H9 (cell line): ENCODE measurements around the gene BTLA. TPM values are rescaled to one million over a fixed set of nuclear protein-coding genes. Genes with fewer than 3 reads are reported as not detected.

Source experiments
- DNase-seq: peaks from one replicate; pipeline ENCODE4 v3.0.0-alpha.2; 2017
- H2AFZ ChIP-seq: one replicate; pipeline ENCODE4 v1.6.1; 2013; ENCODE audit warnings: mild to moderate bottlenecking, low read length, control low read depth, moderate library complexity
- H2AK5ac ChIP-seq: 2 replicates; pipeline ENCODE4 v1.6.1; 2013; ENCODE audit warnings: low read length, control low read depth, mixed read lengths; ENCODE audit not compliant: insufficient read length
- H2BK120ac ChIP-seq: one replicate; pipeline ENCODE4 v1.6.1; 2013; ENCODE audit warnings: low read depth, mild to moderate bottlenecking, low read length, control low read depth, inconsistent platforms; ENCODE audit not compliant: poor library complexity, severe bottlenecking
- H2BK12ac ChIP-seq: 2 replicates; pipeline ENCODE4 v1.6.1; 2013; ENCODE audit warnings: low read length, control low read depth, mixed read lengths, low read depth; ENCODE audit not compliant: insufficient read length
- H2BK15ac ChIP-seq: 2 replicates; pipeline ENCODE4 v1.6.1; 2013; ENCODE audit warnings: low read depth, low read length, control low read depth
- H2BK20ac ChIP-seq: one replicate; pipeline ENCODE4 v1.6.1; 2013; ENCODE audit warnings: low read depth, mild to moderate bottlenecking, low read length, control low read depth, inconsistent platforms; ENCODE audit not compliant: poor library complexity, severe bottlenecking
- H2BK5ac ChIP-seq: 2 replicates; pipeline ENCODE4 v1.6.1; 2013; ENCODE audit warnings: low read length, control low read depth, mixed read lengths; ENCODE audit not compliant: insufficient read length
- H3K14ac ChIP-seq: 2 replicates; pipeline ENCODE4 v1.6.1; 2013; ENCODE audit warnings: low read length, control low read depth; ENCODE audit not compliant: insufficient read depth
- H3K18ac ChIP-seq: 2 replicates; pipeline ENCODE4 v1.6.1; 2013; ENCODE audit warnings: low read depth, mild to moderate bottlenecking, mixed read lengths, low read length, control low read depth; ENCODE audit not compliant: insufficient read length
- H3K23ac ChIP-seq: 2 replicates; pipeline ENCODE4 v1.6.1; 2013; ENCODE audit warnings: low read length, control low read depth, mixed read lengths, low read depth; ENCODE audit not compliant: insufficient read length
- H3K23me2 ChIP-seq: 2 replicates; pipeline ENCODE4 v1.6.1; 2013; ENCODE audit warnings: low read depth, mild to moderate bottlenecking, mixed read lengths, low read length, control low read depth; ENCODE audit not compliant: insufficient read length, poor library complexity, severe bottlenecking
- H3K27ac ChIP-seq: 2 replicates; pipeline ENCODE4 v1.5.1; 2013; ENCODE audit warnings: low read length, control low read depth, mixed read lengths, low read depth; ENCODE audit not compliant: insufficient read length
- H3K27me3 ChIP-seq: 2 replicates; pipeline ENCODE4 v1.6.1; 2013; ENCODE audit warnings: low read length, control low read depth, inconsistent platforms; ENCODE audit not compliant: insufficient read depth
- H3K4ac ChIP-seq: 2 replicates; pipeline ENCODE4 v1.6.1; 2013; ENCODE audit warnings: low read depth, mild to moderate bottlenecking, control low read depth, inconsistent platforms, low read length, moderate library complexity
- H3K4me1 ChIP-seq: 2 replicates; pipeline ENCODE4 v1.6.1; 2013; ENCODE audit warnings: low read length, control low read depth, inconsistent platforms; ENCODE audit not compliant: insufficient read depth
- H3K4me2 ChIP-seq: 2 replicates; pipeline ENCODE4 v1.6.1; 2013; ENCODE audit warnings: low read length, control low read depth, mixed read lengths; ENCODE audit not compliant: insufficient read length, insufficient read depth
- H3K56ac ChIP-seq: 2 replicates; pipeline ENCODE4 v1.6.1; 2013; ENCODE audit warnings: low read depth, mild to moderate bottlenecking, mixed read lengths, low read length, control low read depth; ENCODE audit not compliant: insufficient read length
- H3K79me1 ChIP-seq: 2 replicates; pipeline ENCODE4 v1.6.1; 2013; ENCODE audit warnings: low read depth, mild to moderate bottlenecking, moderate library complexity, low read length, control low read depth, inconsistent platforms; ENCODE audit not compliant: insufficient read depth, poor library complexity, severe bottlenecking
- H3K79me2 ChIP-seq: 2 replicates; pipeline ENCODE4 v1.6.1; 2013; ENCODE audit warnings: low read length, control low read depth, inconsistent platforms; ENCODE audit not compliant: insufficient read depth
- H3K9ac ChIP-seq: 2 replicates; pipeline ENCODE4 v1.6.1; 2013; ENCODE audit warnings: low read length, control low read depth, mixed read lengths; ENCODE audit not compliant: insufficient read length; ENCODE audit errors: extremely low read depth
- H3K9me3 ChIP-seq: one replicate; pipeline ENCODE4 v1.6.1; 2013; ENCODE audit warnings: low read depth, low read length, inconsistent platforms; ENCODE audit not compliant: control insufficient read depth
- H3T11ph ChIP-seq: one replicate; pipeline ENCODE4 v1.6.1; 2013; ENCODE audit warnings: mild to moderate bottlenecking, low read length, control low read depth, inconsistent platforms
- H4K20me1 ChIP-seq: one replicate; pipeline ENCODE4 v1.6.1; 2013; ENCODE audit not compliant: control insufficient read depth, insufficient read length, insufficient read depth
- H4K5ac ChIP-seq: 2 replicates; pipeline ENCODE4 v1.6.1; 2013; ENCODE audit warnings: low read depth, mild to moderate bottlenecking, mixed read lengths, low read length, control low read depth; ENCODE audit not compliant: insufficient read length
- H4K8ac ChIP-seq: replicated peaks from 2 replicates; pipeline ENCODE4 v1.6.1; 2013; ENCODE audit warnings: low read length, control low read depth, mixed read lengths, low read depth; ENCODE audit not compliant: insufficient read length
- H4K91ac ChIP-seq: 2 replicates; pipeline ENCODE4 v1.6.1; 2013; ENCODE audit warnings: low read depth, mild to moderate bottlenecking, moderate library complexity, mixed read lengths, low read length, control low read depth; ENCODE audit not compliant: insufficient read length
- H3K27ac Mint-ChIP-seq, 3 experiments: 2 replicates in 2 of 3; 3 replicates in 1 of 3; pipeline ENCODE4 v1.8.0; 2020 to 2021; ENCODE audit warnings: mixed read lengths in 3 of 3, mild to moderate bottlenecking in 1 of 3, moderate library complexity in 1 of 3
- H3K27me3 Mint-ChIP-seq: 2 replicates; pipeline ENCODE4 v1.8.0; 2021; ENCODE audit warnings: low read depth, mild to moderate bottlenecking, moderate library complexity, mixed read lengths
- H3K36me3 Mint-ChIP-seq, 3 experiments: 2 replicates in 2 of 3; 3 replicates in 1 of 3; pipeline ENCODE4 v1.8.0; 2020 to 2021; ENCODE audit warnings: low read depth in 3 of 3, mixed read lengths in 3 of 3; ENCODE audit not compliant: insufficient read depth in 1 of 3
- H3K4me1 Mint-ChIP-seq, 2 experiments: 2 replicates each; pipeline ENCODE4 v1.8.0; 2020; ENCODE audit warnings: mixed read lengths in 2 of 2
- H3K4me3 Mint-ChIP-seq, 2 experiments: 2 replicates in 1 of 2; 3 replicates in 1 of 2; pipeline ENCODE4 v1.8.0; 2020 to 2021; ENCODE audit warnings: mild to moderate bottlenecking in 2 of 2, mixed read lengths in 2 of 2, moderate library complexity in 1 of 2
- H3K9me3 Mint-ChIP-seq, 2 experiments: 2 replicates in 1 of 2; 3 replicates in 1 of 2; pipeline ENCODE4 v1.8.0; 2020; ENCODE audit warnings: mild to moderate bottlenecking in 2 of 2, mixed read lengths in 2 of 2, moderate library complexity in 1 of 2
- CTCF ChIP-seq: fragments of 200-600 bp; sonication (generic); conservative IDR thresholded peaks from 3 replicates; pipeline ENCODE4 v1.8.0; 2021; ENCODE audit warnings: antibody characterized with exemption, mild to moderate bottlenecking
- WGBS: extraction: QIAGEN DNeasy Blood & Tissue Kit; methylation state at CpG from one replicate; pipeline ENCODE4 v1.1.7; 2013; ENCODE audit warnings: missing lambda C conversion rate, low lambda C conversion rate, mixed read lengths; ENCODE audit not compliant: insufficient read length; ENCODE audit errors: extremely low coverage; 5-methylcytosine and 5-hydroxymethylcytosine counted together
- total RNA-seq: library from RNA; stranded (reverse); gene quantifications from 2 replicates; pipeline ENCODE4 v1.2.1, GENCODE V29; 2021

Gene BTLA
- total RNA-seq, 1 experiment from 2014 or later: not detected

- Mint-ChIP-seq H3K4me3 (peak overlapping the region in 1 of 2 experiments; percentile 69; a peak in 2 of 5 replicates), H3K4me1 (peaks cover 33 to 34% of the 10 kb centered on the region in 2 experiments)
Observed at GRCh38 chr3:112417696-112418318, 81.5 kb downstream of the BTLA start.

More at GRCh38 chr3:112417696-112418318, 81.5 kb downstream of the BTLA start:
- Histone ChIP-seq H3K9ac (peak overlapping the region; percentile 16), H3T11ph (no peak overlapping the region), H3K4ac (no peak overlapping the region), H3K79me1 (no peaks in the 10 kb centered on the region), H4K8ac (no peak overlapping the region), H3K23ac (no peak overlapping the region), H3K4me2 (peak overlapping the region; percentile 53), H3K27ac (peak overlapping the region; percentile 37), H3K14ac (no peak overlapping the region), H2BK5ac (no peak overlapping the region), H3K27me3 (no peaks in the 10 kb centered on the region), H2BK12ac (no peak overlapping the region), H2BK15ac (no peak overlapping the region), H4K91ac (no peak overlapping the region), H3K56ac (no peak overlapping the region), H3K4me1 (peaks cover 2% of the 10 kb centered on the region; the same call in 1 of the 2 replicates), H2BK120ac (no peak overlapping the region), H4K20me1 (no peaks in the 10 kb centered on the region), H3K79me2 (peaks cover 2% of the 10 kb centered on the region; the same call in 1 of the 2 replicates), H3K23me2 (no peaks in the 10 kb centered on the region), H2AK5ac (no peak overlapping the region), H3K9me3 (no peaks in the 10 kb centered on the region), H4K5ac (no peak overlapping the region), H2AFZ (no peak overlapping the region), H2BK20ac (no peak overlapping the region), H3K18ac (no peak overlapping the region)
- DNase-seq: no peak
- no CpG with 5 or more reads among the region's 3 CpGs for WGBS
- TF ChIP-seq CTCF: no peak
- Mint-ChIP-seq H3K36me3 (peaks cover 25 to 75% (median 47%) of the 10 kb centered on the region in 3 experiments), H3K27ac (peak overlapping the region in 2 of 3 experiments; percentile 80 to 85; a peak in 5 of 7 replicates), H3K27me3 (peaks cover 1% of the 10 kb centered on the region; the same call in 1 of the 2 replicates), H3K9me3 (peaks cover 14 to 26% of the 10 kb centered on the region in 2 experiments)
